Activated CD8-positive, alpha-beta T cell treated with anti-CD3 and anti-CD28 coated beads, Interleukin-2, amount 10 ng/mL, durations not matched to agents 7 days and 5 days (primary cell): ENCODE measurements around the gene CPE. TPM values are rescaled to one million over a fixed set of nuclear protein-coding genes. Genes with fewer than 3 reads are reported as not detected.
"Not testable (repeated sequence)": the region's sequence is repeated elsewhere in the genome, so short reads cannot be mapped to it uniquely, and the experiment has no call there.

Experiments used
- ATAC-seq: fragments of 150-1000 bp; cut with Tn5 transposase; one replicate; pipeline ENCODE4 v1.10.0; 2021; ENCODE audit warnings: moderate library complexity
- CTCF ChIA-PET: fragments of 350-600 bp; sonication (Branson Sonifier 250); formaldehyde crosslinking; loops from one replicate; lab custom pipeline; 2021; ENCODE audit warnings: antibody characterized with exemption; lab: Charles Lee
- POLR2A ChIA-PET: fragments of 350-600 bp; sonication (Branson Sonifier 250); formaldehyde crosslinking; loops from one replicate; lab custom pipeline; 2021; ENCODE audit warnings: antibody characterized with exemption; lab: Charles Lee
- DNase-seq: peaks from one replicate; pipeline ENCODE4 v3.0.0-alpha.2; 2020
- H3K27ac Mint-ChIP-seq: one replicate; pipeline ENCODE4 v1.8.0; 2021; ENCODE audit warnings: mild to moderate bottlenecking, mixed read lengths
- H3K27me3 Mint-ChIP-seq: one replicate; pipeline ENCODE4 v1.8.0; 2021; ENCODE audit warnings: low read depth, mixed read lengths
- H3K36me3 Mint-ChIP-seq: one replicate; pipeline ENCODE4 v1.8.0; 2021; ENCODE audit warnings: low read depth, mixed read lengths
- H3K4me1 Mint-ChIP-seq: one replicate; pipeline ENCODE4 v1.8.0; 2021; ENCODE audit warnings: low read depth, mixed read lengths
- H3K4me3 Mint-ChIP-seq: one replicate; pipeline ENCODE4 v1.8.0; 2021; ENCODE audit warnings: mild to moderate bottlenecking, mixed read lengths
- H3K9me3 Mint-ChIP-seq: one replicate; pipeline ENCODE4 v1.8.0; 2022; ENCODE audit warnings: mixed read lengths; ENCODE audit not compliant: insufficient read depth
- total RNA-seq, 2 experiments: library from RNA; stranded (reverse); gene quantifications; one replicate each; pipeline ENCODE4 v1.2.3, GENCODE V29; 2021

The CPE gene
- total RNA-seq, 2 experiments from 2014 or later, result not detected

- H3K27me3 Mint-ChIP-seq, result no peaks in the 10 kb centered on the region
- no peaks in the 10 kb centered on the region for H3K4me1 Mint-ChIP-seq
- CTCF ChIA-PET, result no interaction called here
- H3K9me3 Mint-ChIP-seq, result peaks cover 7% of the 10 kb centered on the region
- POLR2A ChIA-PET, result no interaction called here
- no peak overlapping the region for H3K27ac Mint-ChIP-seq
- no peaks in the 10 kb centered on the region for H3K36me3 Mint-ChIP-seq
- ATAC-seq (no peak), DNase-seq (no peak)
- no peak overlapping the region for H3K4me3 Mint-ChIP-seq
Measured at GRCh38 chr4:165470009-165470408, 91.2 kb downstream of the CPE start.

- Mint-ChIP-seq H3K9me3 (peaks cover 7% of the 10 kb centered on the region), H3K4me3 (no peak overlapping the region), H3K27ac (no peak overlapping the region), H3K4me1 (no peaks in the 10 kb centered on the region), H3K27me3 (no peaks in the 10 kb centered on the region), H3K36me3 (no peaks in the 10 kb centered on the region)
- POLR2A ChIA-PET, result interaction anchor here (0.5 kb wide), 1 partner anchor 19 kb away, joined by 3 read pairs; no protein-coding TSS in a partner anchor
- no peak for DNase-seq
- CTCF ChIA-PET, result interaction anchor here (0.8 kb wide), 1 partner anchor 9 kb away, joined by 3 read pairs; no protein-coding TSS in a partner anchor
- ATAC-seq, result no peak
Measured at GRCh38 chr4:165472943-165473676, 94.3 kb downstream of the CPE start.

GRCh38 chr4:165474784-165475705 lies 96.2 kb downstream of the CPE start:
- no peak for DNase-seq
- CTCF ChIA-PET, result no interaction called here
- Mint-ChIP-seq H3K27ac (no peak overlapping the region), H3K4me3 (no peak overlapping the region), H3K4me1 (no peaks in the 10 kb centered on the region), H3K9me3 (peaks cover 7% of the 10 kb centered on the region), H3K27me3 (peaks cover 4% of the 10 kb centered on the region), H3K36me3 (no peaks in the 10 kb centered on the region)
- POLR2A ChIA-PET, result no interaction called here
- no peak for ATAC-seq

DNA sequence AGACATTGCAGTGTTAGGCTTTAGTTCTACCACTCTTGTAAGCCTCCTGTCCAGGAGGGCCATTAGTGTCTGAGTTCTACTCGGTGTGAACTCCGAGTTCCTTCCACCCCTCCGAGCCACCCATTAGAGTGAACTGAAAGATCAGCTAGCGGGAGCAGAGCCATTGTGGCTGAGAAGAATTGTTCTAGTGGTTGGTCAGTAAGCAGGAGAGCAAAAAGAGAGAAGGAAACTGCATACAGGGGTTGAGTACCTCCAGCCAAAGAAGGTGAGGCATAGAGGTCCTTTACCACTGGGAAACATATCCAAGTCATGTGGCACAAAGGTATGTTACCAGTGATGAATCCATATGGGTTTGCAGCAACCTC lies 96.9 kb downstream of the CPE start:
- ChIA-PET POLR2A (no interaction called here), CTCF (no interaction called here)
- DNase-seq (no peak), ATAC-seq (no peak)
- peaks cover 4% of the 10 kb centered on the region for H3K27me3 Mint-ChIP-seq
- H3K36me3 Mint-ChIP-seq, result no peaks in the 10 kb centered on the region
- H3K9me3 Mint-ChIP-seq, result peaks cover 7% of the 10 kb centered on the region
- H3K4me3 Mint-ChIP-seq, result no peak overlapping the region
- no peaks in the 10 kb centered on the region for H3K4me1 Mint-ChIP-seq
- no peak overlapping the region for H3K27ac Mint-ChIP-seq

DNA sequence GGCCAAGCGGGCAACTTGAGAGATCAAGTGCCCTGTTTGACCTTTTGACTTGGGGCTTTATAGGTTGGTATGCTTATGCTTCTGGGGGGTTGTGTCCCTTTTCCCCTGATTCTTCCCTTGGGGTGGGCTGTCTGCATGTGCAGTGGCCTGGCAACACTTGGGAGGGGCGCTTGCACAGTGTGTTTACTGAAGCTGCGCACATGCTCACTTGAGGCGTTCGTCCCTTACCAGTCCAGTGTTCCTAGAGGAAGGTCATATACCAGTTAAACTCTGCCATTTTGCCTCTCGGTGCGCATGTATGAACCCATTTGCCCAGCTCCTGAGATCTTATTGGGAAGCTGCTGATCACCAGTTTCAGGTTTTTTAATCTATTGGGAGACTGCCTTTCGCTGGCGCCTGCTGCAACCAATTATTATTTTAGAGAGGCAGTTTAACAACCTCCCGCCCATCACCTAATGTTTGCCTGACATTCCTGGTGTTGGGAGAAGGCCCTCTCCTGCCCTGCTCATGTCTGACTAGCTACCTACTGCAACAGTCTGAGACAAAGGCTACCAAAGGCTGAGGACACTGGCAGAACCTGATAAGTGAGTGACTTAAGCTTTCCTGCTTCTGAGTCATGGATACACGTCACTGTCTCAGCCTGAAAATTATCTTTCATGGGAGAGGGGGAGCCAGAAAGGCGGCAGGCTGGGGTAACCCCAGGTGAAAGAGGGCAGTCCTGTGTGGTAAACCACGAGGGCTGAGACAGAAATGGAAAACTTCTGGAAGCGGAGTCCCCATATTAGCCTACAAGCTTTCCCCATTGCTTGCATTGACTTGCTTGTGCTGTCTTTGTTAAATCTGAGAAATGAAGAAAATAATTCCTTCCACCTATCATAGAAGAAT lies 97.6 kb downstream of the CPE start:
- ChIA-PET CTCF (interaction anchor here (1.0 kb wide), 1 partner anchor 442 kb away, joined by 3 read pairs; no protein-coding TSS in a partner anchor), POLR2A (no interaction called here)
- H3K27ac Mint-ChIP-seq, result no peak overlapping the region
- H3K4me1 Mint-ChIP-seq, result no peaks in the 10 kb centered on the region
- peaks cover 6% of the 10 kb centered on the region for H3K27me3 Mint-ChIP-seq
- H3K4me3 Mint-ChIP-seq, result no peak overlapping the region
- H3K9me3 Mint-ChIP-seq, result peaks cover 7% of the 10 kb centered on the region
- no peaks in the 10 kb centered on the region for H3K36me3 Mint-ChIP-seq
- no peak for ATAC-seq
- no peak for DNase-seq

GRCh38 chr4:165477799-165478198 lies 99.0 kb downstream of the CPE start:
- ATAC-seq (no peak), DNase-seq (no peak)
- H3K4me3 Mint-ChIP-seq, result no peak overlapping the region
- H3K4me1 Mint-ChIP-seq, result no peaks in the 10 kb centered on the region
- peaks cover 12% of the 10 kb centered on the region for H3K27me3 Mint-ChIP-seq
- ChIA-PET CTCF (interaction anchor here (1.2 kb wide), 1 partner anchor 15 kb away, joined by 6 read pairs; no protein-coding TSS in a partner anchor), POLR2A (no interaction called here)
- H3K36me3 Mint-ChIP-seq, result no peaks in the 10 kb centered on the region
- H3K9me3 Mint-ChIP-seq, result peaks cover 7% of the 10 kb centered on the region
- H3K27ac Mint-ChIP-seq, result no peak overlapping the region

DNA sequence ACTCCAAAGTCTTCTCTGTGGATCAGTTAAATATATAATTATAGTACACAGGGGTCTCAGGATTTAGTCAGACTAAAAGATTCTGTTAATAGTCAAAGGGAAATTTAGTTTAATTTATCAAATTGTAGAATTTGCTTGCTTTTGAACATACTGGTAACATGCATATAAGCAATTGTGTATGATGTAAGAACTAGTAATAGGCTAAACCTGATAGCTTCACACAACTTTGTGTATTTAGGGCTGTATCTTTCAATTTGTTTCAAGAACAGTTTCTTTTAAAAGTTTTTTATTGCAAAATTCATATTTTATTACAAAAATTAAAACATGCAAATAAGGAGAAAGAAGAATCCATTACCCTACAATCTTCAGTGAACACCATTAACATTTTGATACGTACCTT lies 99.5 kb downstream of the CPE start:
- Mint-ChIP-seq H3K36me3 (no peaks in the 10 kb centered on the region), H3K4me3 (no peak overlapping the region), H3K4me1 (no peaks in the 10 kb centered on the region), H3K27ac (no peak overlapping the region), H3K27me3 (peaks cover 12% of the 10 kb centered on the region), H3K9me3 (peaks cover 3% of the 10 kb centered on the region)
- DNase-seq (no peak), ATAC-seq (no peak)
- ChIA-PET CTCF (interaction anchor here (1.2 kb wide), 1 partner anchor 15 kb away, joined by 6 read pairs; no protein-coding TSS in a partner anchor), POLR2A (no interaction called here)

DNA sequence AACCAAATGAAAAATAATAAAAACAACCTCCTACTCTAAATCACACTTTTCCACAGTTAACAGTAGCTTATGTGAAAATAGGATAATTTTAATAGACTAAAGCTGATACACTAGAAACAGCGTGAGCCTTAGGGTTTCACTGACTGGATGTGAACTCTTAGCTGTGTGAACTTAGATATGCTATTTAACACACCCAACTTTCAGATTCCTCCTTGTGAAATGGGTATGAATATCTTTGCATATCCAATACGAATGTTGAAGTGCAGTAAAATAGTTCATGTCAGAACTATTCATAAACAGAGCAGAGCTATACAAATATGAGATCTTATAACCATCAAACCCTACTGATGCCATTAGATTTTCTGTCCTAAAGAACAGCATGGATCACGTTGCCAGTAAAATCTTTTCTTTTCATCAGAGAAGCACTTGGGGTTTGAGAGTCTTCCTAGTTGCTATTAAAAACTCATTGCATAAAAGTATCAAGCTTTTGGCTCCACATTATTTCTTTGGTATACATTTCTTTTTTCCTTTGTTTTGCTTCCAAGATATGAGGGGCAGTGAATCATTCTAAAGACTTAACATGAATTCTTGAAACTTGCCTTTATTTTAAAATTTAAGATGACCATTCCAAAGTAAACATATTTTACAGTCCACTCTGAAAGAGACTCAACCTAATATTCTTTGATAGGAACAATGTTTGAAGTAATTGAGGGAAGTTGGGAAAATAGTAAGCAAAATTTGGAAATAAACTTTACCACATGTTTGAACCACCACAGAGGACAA lies 102.4 kb downstream of the CPE start:
- peaks cover 14% of the 10 kb centered on the region for H3K27me3 Mint-ChIP-seq
- DNase-seq, result no peak
- H3K4me3 Mint-ChIP-seq, result no peak overlapping the region
- no peak overlapping the region for H3K27ac Mint-ChIP-seq
- ATAC-seq, result no peak
- no peaks in the 10 kb centered on the region for H3K4me1 Mint-ChIP-seq
- ChIA-PET CTCF (interaction anchor here (2.2 kb wide), 1 partner anchor 12 kb away, joined by 11 read pairs; no protein-coding TSS in a partner anchor), POLR2A (no interaction called here)
- no peaks in the 10 kb centered on the region for H3K36me3 Mint-ChIP-seq
- H3K9me3 Mint-ChIP-seq, result no peaks in the 10 kb centered on the region

DNA sequence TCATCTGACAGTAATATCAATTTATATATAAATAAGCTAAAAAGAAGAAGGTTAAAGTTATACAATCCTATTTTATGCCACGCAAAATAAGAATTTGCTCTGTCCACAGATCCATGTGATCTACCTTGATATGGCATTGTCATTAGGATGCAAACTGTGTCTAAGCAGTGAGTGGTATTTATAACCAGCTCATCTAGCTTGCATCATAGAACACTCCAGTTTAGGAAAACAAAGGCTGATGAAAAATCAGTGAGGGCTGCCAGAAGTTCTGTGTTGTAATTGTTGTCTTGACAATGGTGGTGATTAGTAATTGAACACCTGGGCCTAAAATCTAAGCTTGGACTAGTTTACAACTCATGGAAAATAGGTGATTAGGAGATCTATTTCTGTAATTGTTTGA lies 111.0 kb downstream of the CPE start:
- Mint-ChIP-seq H3K36me3 (no peaks in the 10 kb centered on the region), H3K4me1 (peaks cover 5% of the 10 kb centered on the region), H3K9me3 (no peaks in the 10 kb centered on the region), H3K27me3 (peaks cover 16% of the 10 kb centered on the region), H3K4me3 (no peak overlapping the region), H3K27ac (no peak overlapping the region)
- no peak for ATAC-seq
- CTCF ChIA-PET, result interaction anchor here (1.2 kb wide), 1 partner anchor 47 kb away, joined by 4 read pairs; no protein-coding TSS in a partner anchor
- POLR2A ChIA-PET, result no interaction called here
- no peak for DNase-seq

GRCh38 chr4:165492583-165492982 lies 113.8 kb downstream of the CPE start:
- POLR2A ChIA-PET, H3K9me3 Mint-ChIP-seq, ATAC-seq, H3K4me1 Mint-ChIP-seq, DNase-seq, H3K4me3 Mint-ChIP-seq, H3K27ac Mint-ChIP-seq, H3K36me3 Mint-ChIP-seq: not testable (repeated sequence)
- H3K27me3 Mint-ChIP-seq, result peaks cover 16% of the 10 kb centered on the region
- CTCF ChIA-PET, result interaction anchor here (0.6 to 2.4 kb wide), 16 partner anchors 8 to 599 kb away, joined by 3 to 17 read pairs (median 5); no protein-coding TSS in a partner anchor
